ENCODE data around the gene MYLK.

GRCh38 chr3:123795471-123796251 lies 88.5 kb downstream of the MYLK start:
- TF ChIP-seq RFX5 (IDR thresholded peaks at IDR 0.05; ENCODE audit: low read depth, low read length) (no peak), SRF (IDR thresholded peaks at IDR 0.05; ENCODE audit: low read depth in 2 of 2, low read length in 2 of 2) (no peak), ESRRA (IDR thresholded peaks at IDR 0.05; ENCODE audit: low read length) (no peak), CBX3 (IDR thresholded peaks at IDR 0.05; ENCODE audit: borderline replicate concordance, low read depth) (no peak)
